Measurements from ENCODE around the gene PPP2R1A. TPM values are rescaled to one million over a fixed set of nuclear protein-coding genes. Genes with fewer than 3 reads are reported as not detected.
"Not testable (repeated sequence)": the region's sequence is repeated elsewhere in the genome, so short reads cannot be mapped to it uniquely, and the experiment has no call there.

The PPP2R1A gene
- total RNA-seq, 2 donors from 2014 or later: 160 to 231 TPM

GRCh38 chr19:52191951-52192350, 2.1 kb downstream of the PPP2R1A start:
- H3K36me3 Mint-ChIP-seq: peaks cover 17 to 38% of the 10 kb centered on the region in 2 donors
- H3K27ac Mint-ChIP-seq: peak overlapping the region in 1 of 2 donors; percentile 41
- DNase-seq (ENCODE audit: low spot score in 2 of 2): no peak
- ATAC-seq: no peak
- no peaks in the 10 kb centered on the region for H3K9me3 Mint-ChIP-seq

GRCh38 chr19:52196256-52196967, 6.6 kb downstream of the PPP2R1A start:
- no peak overlapping the region for H3K27ac Mint-ChIP-seq
- H3K9me3 Mint-ChIP-seq: no peaks in the 10 kb centered on the region
- ATAC-seq: no peak
- DNase-seq (ENCODE audit: low spot score in 2 of 2): no peak
- H3K36me3 Mint-ChIP-seq: peaks cover 17 to 47% of the 10 kb centered on the region in 2 donors

GRCh38 chr19:52197964-52198363, 8.1 kb downstream of the PPP2R1A start:
- Mint-ChIP-seq H3K9me3 (no peaks in the 10 kb centered on the region), H3K36me3 (peaks cover 19 to 37% of the 10 kb centered on the region in 2 donors), H3K27ac (peak overlapping the region in 1 of 2 donors; percentile 29)
- DNase-seq (ENCODE audit: low spot score in 2 of 2) (no peak), ATAC-seq (no peak)

GRCh38 chr19:52198678-52199077, 8.8 kb downstream of the PPP2R1A start:
- Mint-ChIP-seq H3K36me3 (peaks cover 17 to 35% of the 10 kb centered on the region in 2 donors), H3K27ac (no peak overlapping the region), H3K9me3 (no peaks in the 10 kb centered on the region)
- DNase-seq (ENCODE audit: low spot score in 2 of 2) (no peak), ATAC-seq (no peak)

- Mint-ChIP-seq H3K9me3 (no peaks in the 10 kb centered on the region), H3K27ac (peak overlapping the region; percentile 14 to 33), H3K36me3 (peaks cover 14 to 34% of the 10 kb centered on the region in 2 donors)
- ATAC-seq: peak in 1 of 2 donors; percentile 25
- no peak for DNase-seq (ENCODE audit: low spot score in 2 of 2)
These were observed 10.2 kb downstream of the PPP2R1A start for GRCh38 chr19:52200044-52200443.

- ATAC-seq; H3K27ac Mint-ChIP-seq; H3K9me3 Mint-ChIP-seq; DNase-seq (ENCODE audit: low spot score in 2 of 2): not testable (repeated sequence)
- H3K36me3 Mint-ChIP-seq: peaks cover 15 to 42% of the 10 kb centered on the region in 2 donors
These were observed 11.0 kb downstream of the PPP2R1A start for GRCh38 chr19:52200755-52201391.

GRCh38 chr19:52206481-52206880, 16.6 kb downstream of the PPP2R1A start:
- DNase-seq (ENCODE audit: low spot score in 2 of 2) (no peak), ATAC-seq (no peak)
- H3K36me3 Mint-ChIP-seq: peaks cover 15 to 39% of the 10 kb centered on the region in 2 donors
- no peaks in the 10 kb centered on the region for H3K9me3 Mint-ChIP-seq
- peak overlapping the region in 1 of 2 donors; percentile 45 for H3K27ac Mint-ChIP-seq

GRCh38 chr19:52211203-52211602, 21.4 kb downstream of the PPP2R1A start:
- DNase-seq (ENCODE audit: low spot score in 2 of 2) (no peak), ATAC-seq (no peak)
- Mint-ChIP-seq H3K36me3 (peaks cover 6 to 23% of the 10 kb centered on the region in 2 donors), H3K27ac (peak overlapping the region in 1 of 2 donors; percentile 27), H3K9me3 (no peaks in the 10 kb centered on the region)

GRCh38 chr19:52211926-52212571, 22.2 kb downstream of the PPP2R1A start:
- no peak for ATAC-seq
- no peaks in the 10 kb centered on the region for H3K9me3 Mint-ChIP-seq
- peak overlapping the region; percentile 42 to 74 for H3K27ac Mint-ChIP-seq

GRCh38 chr19:52212572-52213255, 22.9 kb downstream of the PPP2R1A start:
- Mint-ChIP-seq H3K9me3 (no peaks in the 10 kb centered on the region), H3K36me3 (peaks cover 14 to 33% of the 10 kb centered on the region in 2 donors), H3K27ac (peak overlapping the region; percentile 42 to 74)
- ATAC-seq: no peak
- no peak for DNase-seq (ENCODE audit: low spot score in 2 of 2)

More at GRCh38 chr19:52211926-52212571, 22.2 kb downstream of the PPP2R1A start:
- peaks cover 10 to 27% of the 10 kb centered on the region in 2 donors for H3K36me3 Mint-ChIP-seq
- DNase-seq (ENCODE audit: low spot score in 2 of 2): no peak

GRCh38 chr19:52214241-52214640, 24.4 kb downstream of the PPP2R1A start:
- no peaks in the 10 kb centered on the region for H3K9me3 Mint-ChIP-seq
- ATAC-seq (no peak), DNase-seq (ENCODE audit: low spot score in 2 of 2) (no peak)
- peaks cover 16 to 40% of the 10 kb centered on the region in 2 donors for H3K36me3 Mint-ChIP-seq
- no peak overlapping the region for H3K27ac Mint-ChIP-seq

GRCh38 chr19:52216401-52216800, 26.5 kb downstream of the PPP2R1A start:
- ATAC-seq (no peak), DNase-seq (ENCODE audit: low spot score in 2 of 2) (no peak)
- Mint-ChIP-seq H3K27ac (peak overlapping the region in 1 of 2 donors; percentile 36), H3K9me3 (no peaks in the 10 kb centered on the region), H3K36me3 (peaks cover 20 to 51% of the 10 kb centered on the region in 2 donors)

- DNase-seq (ENCODE audit: low spot score in 2 of 2): no peak
- Mint-ChIP-seq H3K27ac (no peak overlapping the region), H3K36me3 (peaks cover 20 to 58% of the 10 kb centered on the region in 2 donors), H3K9me3 (no peaks in the 10 kb centered on the region)
- ATAC-seq: no peak
These were observed 27.7 kb downstream of the PPP2R1A start for GRCh38 chr19:52217576-52217975.

GRCh38 chr19:52219611-52220010, 29.8 kb downstream of the PPP2R1A start:
- Mint-ChIP-seq H3K27ac (peak overlapping the region; percentile 42 to 90), H3K36me3 (peaks cover 19 to 63% of the 10 kb centered on the region in 2 donors)

GRCh38 chr19:52221031-52221430, 31.2 kb downstream of the PPP2R1A start:
- H3K27ac Mint-ChIP-seq: peak overlapping the region in 1 of 2 donors; percentile 13
- H3K36me3 Mint-ChIP-seq: peaks cover 26 to 72% of the 10 kb centered on the region in 2 donors
- no peaks in the 10 kb centered on the region for H3K9me3 Mint-ChIP-seq
- ATAC-seq (no peak), DNase-seq (ENCODE audit: low spot score in 2 of 2) (no peak)

More at GRCh38 chr19:52219611-52220010, 29.8 kb downstream of the PPP2R1A start:
- no peak for DNase-seq (ENCODE audit: low spot score in 2 of 2)
- ATAC-seq: no peak
- no peaks in the 10 kb centered on the region for H3K9me3 Mint-ChIP-seq

- Mint-ChIP-seq H3K9me3 (no peaks in the 10 kb centered on the region), H3K36me3 (peaks cover 27 to 76% of the 10 kb centered on the region in 2 donors), H3K27ac (no peak overlapping the region)
- no peak for DNase-seq (ENCODE audit: low spot score in 2 of 2)
- ATAC-seq: peak in 1 of 2 donors; percentile 30
These were observed 32.1 kb downstream of the PPP2R1A start for GRCh38 chr19:52221831-52222375.
